T-cell (primary cell): ENCODE results near the gene P2RX5. TPM values are rescaled to one million over a fixed set of nuclear protein-coding genes. Genes with fewer than 3 reads are reported as not detected.

Experiments
- ATAC-seq, 4 experiments: fragments of 200-7000 bp in 3 of 4; fragments of 150-1000 bp in 1 of 4; cut with Tn5 transposase; replicated peaks in 1 of 4; 1 replicate in 3 of 4; 2 replicates in 1 of 4; pipeline ENCODE4 v1.10.0; 2021; ENCODE audit warnings: moderate library complexity in 3 of 4, mild to moderate bottlenecking in 2 of 4, moderate number of reproducible peaks in 1 of 4
- CTCF ChIA-PET, 2 donors: fragments of 300-600 bp; sonication (Branson Sonifier 250); formaldehyde crosslinking; loops; one replicate each; lab custom pipeline; 2022; ENCODE audit warnings: antibody characterized with exemption in 2 of 2; lab: Charles Lee
- POLR2A ChIA-PET, 2 donors: fragments of 300-600 bp; sonication (Branson Sonifier 250); formaldehyde crosslinking; loops; one replicate each; lab custom pipeline; 2022; ENCODE audit warnings: antibody characterized with exemption in 2 of 2; lab: Charles Lee
- DNase-seq, 35 experiments: peaks; one replicate each; pipeline versions ENCODE4 v3.0.0 to v3.0.0-alpha.2; 2013 to 2023
- H3K27ac ChIP-seq: one replicate; pipeline ENCODE4 v1.5.1; 2013; ENCODE audit warnings: low read length
- H3K27me3 ChIP-seq, 2 experiments: replicated peaks in 1 of 2; 1 replicate in 1 of 2; 2 replicates in 1 of 2; pipeline versions ENCODE4 v1.6.1 to v1.7.0; 2013; ENCODE audit warnings: low read length in 1 of 2, mixed read lengths in 1 of 2; ENCODE audit not compliant: control insufficient read depth in 2 of 2, insufficient read depth in 2 of 2; ENCODE audit errors: extremely low read depth in 1 of 2
- H3K36me3 ChIP-seq, 2 donors: 1 replicate in 1 of 2; 2 replicates in 1 of 2; pipeline versions ENCODE4 v1.6.1 to v1.7.0; 2013; ENCODE audit warnings: low read length in 1 of 2; ENCODE audit not compliant: control insufficient read depth in 2 of 2, insufficient read depth in 1 of 2; ENCODE audit errors: extremely low read depth in 1 of 2
- H3K4me1 ChIP-seq, 2 experiments: 1 replicate in 1 of 2; 2 replicates in 1 of 2; pipeline versions ENCODE4 v1.6.1 to v1.7.0; 2013; ENCODE audit warnings: low read length in 2 of 2, mixed read lengths in 1 of 2; ENCODE audit not compliant: insufficient read depth in 2 of 2, control insufficient read depth in 1 of 2; ENCODE audit errors: extremely low read depth in 1 of 2
- H3K4me3 ChIP-seq, 2 donors: 1 replicate in 1 of 2; 2 replicates in 1 of 2; pipeline versions ENCODE4 v1.5.1 to v1.7.0; 2013; ENCODE audit warnings: mild to moderate bottlenecking in 2 of 2, low read length in 1 of 2, moderate library complexity in 1 of 2; ENCODE audit not compliant: control insufficient read depth in 1 of 2; ENCODE audit errors: extremely low read depth in 1 of 2
- H3K9me3 ChIP-seq: 2 replicates; pipeline ENCODE4 v1.7.0; 2013
- H3K27ac Mint-ChIP-seq, 2 donors: one replicate each; pipeline ENCODE4 v1.8.0; 2020 to 2021; ENCODE audit warnings: mild to moderate bottlenecking in 2 of 2, mixed read lengths in 2 of 2
- H3K27me3 Mint-ChIP-seq, 2 donors: one replicate each; pipeline ENCODE4 v1.8.0; 2021 to 2022; ENCODE audit warnings: mixed read lengths in 2 of 2
- H3K36me3 Mint-ChIP-seq: one replicate; pipeline ENCODE4 v1.8.0; 2021; ENCODE audit warnings: mixed read lengths
- H3K4me1 Mint-ChIP-seq, 3 donors: one replicate each; pipeline ENCODE4 v1.8.0; 2020 to 2022; ENCODE audit warnings: mixed read lengths in 3 of 3, mild to moderate bottlenecking in 1 of 3
- H3K4me3 Mint-ChIP-seq, 3 donors: one replicate each; pipeline ENCODE4 v1.8.0; 2020 to 2022; ENCODE audit warnings: mild to moderate bottlenecking in 3 of 3, mixed read lengths in 3 of 3, moderate library complexity in 3 of 3
- H3K9me3 Mint-ChIP-seq, 3 donors: one replicate each; pipeline ENCODE4 v1.8.0; 2020 to 2022; ENCODE audit warnings: mixed read lengths in 3 of 3
- WGBS: methylation state at CpG from one replicate; pipeline ENCODE4 v1.1.5; 2013; ENCODE audit warnings: missing lambda C conversion rate; ENCODE audit not compliant: insufficient coverage; 5-methylcytosine and 5-hydroxymethylcytosine counted together
- total RNA-seq, 35 experiments: library from RNA in 6 of 35; stranded (reverse) in 6 of 35; fragments of 120-200 nt in 1 of 35; gene quantifications; one replicate each; pipeline versions ENCODE4 v1.2.1 to v1.2.4 and lab custom pipeline; 2013 to 2026

P2RX5 gene
- total RNA-seq, 5 donors from 2014 or later (not counting 1 experiment from before 2014, with no cell fraction given), result 19.6 to 35.6 (median 29.9) TPM

DNA sequence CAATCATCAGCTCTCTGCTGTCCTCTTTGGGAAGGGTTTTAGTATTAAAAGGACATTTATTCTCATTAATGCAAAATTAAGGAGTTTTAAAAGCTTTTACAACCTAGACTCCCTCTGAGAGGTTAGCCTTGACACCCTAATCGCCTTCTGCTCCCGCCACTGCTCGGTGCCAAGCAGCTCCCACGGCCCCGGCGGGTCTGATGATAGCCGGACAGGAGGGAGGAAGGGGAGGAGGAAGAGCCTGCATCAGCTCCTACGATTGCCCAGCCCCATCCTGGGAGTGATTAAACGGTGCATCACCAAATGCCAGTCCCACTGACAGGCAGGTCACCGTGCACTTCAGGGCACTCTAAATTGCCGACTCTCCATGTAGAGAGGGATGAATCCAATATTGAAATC, 68.2 kb downstream of the P2RX5 start:
- POLR2A ChIA-PET, result no interaction called here
- H3K36me3 ChIP-seq, result peaks cover 13 to 31% of the 10 kb centered on the region in 2 donors
- Mint-ChIP-seq H3K27ac (no peak overlapping the region), H3K36me3 (peaks cover 37% of the 10 kb centered on the region), H3K9me3 (no peaks in the 10 kb centered on the region), H3K27me3 (no peaks in the 10 kb centered on the region), H3K4me3 (no peak overlapping the region), H3K4me1 (peaks cover 0 to 5% (median 3%) of the 10 kb centered on the region in 3 donors)
- H3K4me1 ChIP-seq, result no peaks in the 10 kb centered on the region
- DNase-seq (no peak), ATAC-seq (no peak)
- WGBS, result 96% methylated on average over 5 of the region's 11 CpGs
- H3K4me3 ChIP-seq, result no peak overlapping the region
- CTCF ChIA-PET, result no interaction called here
- H3K9me3 ChIP-seq, result no peaks in the 10 kb centered on the region
- no peaks in the 10 kb centered on the region for H3K27me3 ChIP-seq
- no peak overlapping the region for H3K27ac ChIP-seq

DNA sequence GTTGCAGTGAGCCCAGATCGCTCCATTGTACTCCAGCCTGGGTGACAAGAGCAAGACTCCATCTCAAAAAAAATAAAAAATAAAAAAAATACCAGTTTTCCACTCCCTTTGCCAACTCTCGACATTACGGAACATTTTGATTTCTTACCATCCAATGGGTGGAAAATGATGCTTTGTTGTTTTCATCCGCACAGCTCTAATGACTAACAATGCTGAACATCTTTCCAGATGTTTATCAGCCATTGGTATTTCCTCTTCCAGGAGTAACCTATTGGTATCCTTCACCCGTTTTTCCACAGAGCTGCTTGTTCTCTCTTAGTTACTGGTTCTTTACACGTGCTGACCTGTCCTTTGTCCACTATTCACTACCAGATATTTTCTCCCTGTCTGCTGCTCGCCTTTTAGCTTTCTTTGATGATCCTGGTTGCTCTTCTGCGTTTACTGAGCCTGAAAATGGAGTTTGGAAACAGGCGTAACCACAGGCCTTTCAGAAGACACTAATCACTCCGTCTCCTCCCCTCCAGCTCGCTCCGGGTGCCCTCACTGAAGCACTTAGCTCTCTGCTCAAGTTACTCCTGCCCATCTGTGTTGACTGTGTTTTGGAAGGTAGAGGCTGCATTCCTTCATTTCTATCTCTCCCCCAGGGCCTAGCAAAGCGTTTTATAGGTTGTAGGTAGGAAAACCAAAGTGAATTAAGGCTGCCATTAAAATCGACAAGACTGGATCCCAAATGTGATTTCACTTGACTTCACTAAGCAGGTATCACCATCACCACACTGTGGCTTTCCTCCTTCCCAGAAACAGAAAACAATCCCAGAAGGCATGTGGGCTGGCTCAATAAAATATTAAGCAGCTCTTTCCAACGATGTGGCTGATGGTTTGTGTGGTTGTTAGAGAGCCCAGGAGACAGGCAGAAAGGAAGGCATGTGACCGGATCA, 68.9 kb downstream of the P2RX5 start:
- no peak for ATAC-seq
- Mint-ChIP-seq H3K9me3 (no peaks in the 10 kb centered on the region), H3K27me3 (no peaks in the 10 kb centered on the region), H3K4me1 (no peaks in the 10 kb centered on the region), H3K4me3 (no peak overlapping the region), H3K27ac (no peak overlapping the region), H3K36me3 (peaks cover 39% of the 10 kb centered on the region)
- Histone ChIP-seq H3K4me1 (no peaks in the 10 kb centered on the region), H3K4me3 (no peak overlapping the region), H3K27me3 (no peaks in the 10 kb centered on the region), H3K36me3 (peaks cover 17 to 36% of the 10 kb centered on the region in 2 donors), H3K9me3 (no peaks in the 10 kb centered on the region), H3K27ac (no peak overlapping the region)
- ChIA-PET CTCF (no interaction called here), POLR2A (no interaction called here)
- WGBS, result 82% methylated on average over 5 of the region's 16 CpGs
- DNase-seq, result no peak

Other genes starting within 250 kb of the P2RX5 start
- gene SPATA22, start 224.3 kb downstream of the P2RX5 start, total RNA-seq, result 1 to 10 TPM in 2 of 5 donors, not detected in 3; 1.3 to 1.5 TPM
- gene ASPA, start 220.2 kb downstream of the P2RX5 start, total RNA-seq, result not detected
- 1 to 10 TPM in 1 of 5 donors, under 1 TPM in 4; 0.23 to 1.4 (median 0.44) TPM for gene TRPV3, start 138.3 kb downstream of the P2RX5 start, total RNA-seq
- gene TRPV1, start 86.7 kb downstream of the P2RX5 start, total RNA-seq, result 1 to 10 TPM; 4.3 to 8.0 (median 6.0) TPM
- gene SHPK, start 59.9 kb downstream of the P2RX5 start, total RNA-seq, result 10 to 100 TPM in 3 of 5 donors, 1 to 10 TPM in 2; 6.4 to 12.3 (median 10.5) TPM
- gene CTNS, start 59.4 kb downstream of the P2RX5 start, total RNA-seq, result 10 to 100 TPM in 3 of 5 donors, 1 to 10 TPM in 2; 7.1 to 15.9 (median 11.4) TPM
- gene TAX1BP3, start 27.6 kb downstream of the P2RX5 start, total RNA-seq, result 10 to 100 TPM in 3 of 5 donors, 1 to 10 TPM in 2; 9.1 to 15.3 (median 14.6) TPM
- gene EMC6, start 27.3 kb downstream of the P2RX5 start, total RNA-seq, result 10 to 100 TPM; 22.4 to 36.2 (median 33.6) TPM
- 1 to 10 TPM in 1 of 5 donors, under 1 TPM in 4; 0.33 to 1.0 (median 0.68) TPM for gene HASPIN, start 27.7 kb upstream of the P2RX5 start, total RNA-seq
- 10 to 100 TPM; 13.0 to 40.0 (median 25.2) TPM for gene ITGAE, start 105.0 kb upstream of the P2RX5 start, total RNA-seq
- 10 to 100 TPM; 35.6 to 55.5 (median 46.7) TPM for gene NCBP3, start 150.1 kb upstream of the P2RX5 start, total RNA-seq
- gene CAMKK1, start 196.9 kb upstream of the P2RX5 start, total RNA-seq, result 10 to 100 TPM in 1 of 5 donors, 1 to 10 TPM in 4; 5.3 to 11.0 (median 6.0) TPM
- gene P2RX1, start 220.3 kb upstream of the P2RX5 start, total RNA-seq, result 1 to 10 TPM in 3 of 5 donors, under 1 TPM in 2; 0.95 to 3.3 (median 1.2) TPM